SK-N-DZ (cell line): Measurements from ENCODE around the gene KIAA1614.

Source experiments
- DNase-seq: peaks from one replicate; pipeline ENCODE4 v3.0.0-alpha.2; 2015; ENCODE audit warnings: low spot score

Gene KIAA1614

GRCh38 chr1:180907313-180908055 is 5.2 kb upstream of the KIAA1614 start:
- DNase-seq: no peak

- no peak for DNase-seq
These were observed 4.5 kb upstream of the KIAA1614 start for GRCh38 chr1:180908074-180908765.

DNA sequence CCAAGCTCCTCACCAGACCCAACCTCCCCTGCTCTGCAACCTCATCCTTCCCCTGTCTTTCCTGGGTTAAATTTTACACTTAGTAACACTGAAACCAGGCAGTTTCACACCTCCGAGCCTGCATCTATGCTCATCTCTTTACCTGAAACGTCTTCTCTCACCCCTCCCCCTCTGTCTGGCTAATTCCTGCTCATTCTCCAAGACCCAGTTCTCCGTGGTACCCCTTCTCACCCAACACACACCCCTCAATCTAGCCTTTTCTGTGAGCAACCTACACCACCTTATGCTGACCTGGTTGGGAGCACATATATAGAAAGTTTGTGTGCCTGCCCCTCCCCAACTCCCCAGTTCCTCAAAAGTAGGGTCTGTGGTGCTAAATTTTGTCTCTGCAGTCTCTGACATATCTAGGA is 3.7 kb upstream of the KIAA1614 start:
- DNase-seq: no peak

GRCh38 chr1:180909462-180909976 is 3.2 kb upstream of the KIAA1614 start:
- no peak for DNase-seq

- DNase-seq: peak; percentile 56
These were observed 981 bp upstream of the KIAA1614 start for GRCh38 chr1:180911640-180912191.

- DNase-seq: no peak
These were observed 391 bp upstream of the KIAA1614 start for GRCh38 chr1:180912211-180912800.

GRCh38 chr1:180915426-180915965 is 2.8 kb downstream of the KIAA1614 start:
- no peak for DNase-seq

DNA sequence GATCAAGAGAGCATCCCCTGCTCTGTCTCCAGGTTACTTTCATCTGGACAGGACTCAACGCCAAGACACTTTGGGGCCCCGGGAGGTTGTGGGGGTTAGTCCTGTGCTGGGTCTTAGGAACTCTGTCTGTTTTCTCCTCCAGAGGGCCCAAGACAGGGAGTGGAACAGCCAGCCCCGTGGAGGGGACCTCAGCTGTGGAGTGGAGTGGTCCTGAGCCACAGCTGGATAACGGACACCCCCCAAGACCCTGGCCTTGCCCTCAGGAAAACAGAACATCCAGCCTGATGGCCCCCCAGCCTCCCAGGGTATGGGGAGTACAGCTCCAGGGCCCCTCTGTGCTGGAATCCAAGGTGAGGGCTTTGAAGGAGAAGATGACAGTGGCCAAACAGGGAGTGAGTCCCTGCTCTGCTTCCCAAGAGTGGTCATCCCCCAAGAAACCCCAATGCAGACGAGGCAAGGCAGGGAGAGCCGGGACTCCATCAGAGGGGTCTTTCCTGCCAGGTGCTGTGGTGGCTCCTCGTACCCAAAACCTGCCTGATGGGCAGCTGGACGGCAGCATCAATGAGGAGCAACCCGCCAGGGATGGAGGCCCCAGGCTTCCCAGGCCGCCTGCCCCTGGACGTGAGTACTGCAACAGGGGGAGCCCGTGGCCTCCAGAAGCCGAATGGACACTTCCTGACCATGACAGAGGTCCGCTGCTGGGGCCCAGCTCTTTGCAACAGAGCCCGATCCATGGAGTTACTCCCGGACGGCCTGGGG is 3.5 kb downstream of the KIAA1614 start:
- DNase-seq: no peak

DNA sequence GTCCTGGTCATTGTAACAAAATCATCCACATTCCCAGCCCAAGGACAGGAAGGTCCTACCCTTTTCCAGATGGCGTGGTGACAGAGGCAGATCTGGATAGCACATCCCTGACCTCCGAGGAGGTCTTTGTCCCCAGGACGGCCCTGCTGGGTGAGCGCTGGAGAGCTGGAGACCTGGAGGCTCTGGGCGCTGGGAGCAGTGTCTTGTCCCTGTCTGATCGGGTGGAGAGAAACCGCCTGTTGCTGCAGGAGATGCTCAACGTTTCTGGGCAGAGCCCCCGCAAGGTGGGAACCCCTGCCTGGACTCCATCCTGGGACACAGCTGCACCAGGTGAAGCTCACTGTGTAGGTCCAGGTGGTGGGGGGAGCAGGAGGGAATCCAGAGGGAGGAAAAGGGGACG is 4.1 kb downstream of the KIAA1614 start:
- DNase-seq: no peak

DNA sequence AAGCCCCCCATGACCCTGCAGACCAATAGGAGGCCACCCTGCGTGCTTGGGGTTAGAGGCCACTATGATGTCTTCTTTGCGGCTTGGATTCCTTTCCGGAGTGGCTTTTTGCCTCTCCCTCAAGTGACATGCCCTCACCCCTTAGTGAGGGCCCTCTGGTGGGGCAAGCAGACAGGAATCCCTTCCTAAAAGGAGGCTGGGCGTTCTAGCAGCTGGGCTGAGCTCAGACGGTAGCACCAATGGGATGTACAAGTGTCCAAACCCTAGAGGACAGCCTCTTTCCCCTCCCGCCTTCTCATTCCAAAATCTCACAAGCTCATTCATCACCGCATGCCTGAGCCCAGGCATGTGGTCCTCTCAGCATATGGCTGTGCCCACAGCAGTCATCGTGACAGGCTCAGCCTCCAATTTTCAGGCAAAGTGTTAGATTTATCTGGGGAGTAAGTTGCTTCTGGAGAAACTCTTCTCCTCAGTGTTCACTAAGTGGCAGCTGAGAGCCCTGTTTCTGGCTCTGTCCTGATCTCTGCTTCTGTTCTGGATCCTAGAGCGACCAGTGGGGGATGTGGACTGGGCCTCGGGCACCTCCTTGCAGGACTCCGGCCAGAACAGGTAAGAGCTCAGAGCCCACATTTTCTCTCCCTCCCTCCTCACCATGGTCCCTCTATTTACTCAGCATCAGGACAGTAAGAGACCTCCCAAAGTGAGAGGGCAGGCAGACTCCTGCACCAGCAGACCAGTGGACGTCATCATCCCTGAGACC is 4.8 kb downstream of the KIAA1614 start:
- DNase-seq: no peak

GRCh38 chr1:180918519-180918918 is 5.8 kb downstream of the KIAA1614 start:
- no peak for DNase-seq

DNA sequence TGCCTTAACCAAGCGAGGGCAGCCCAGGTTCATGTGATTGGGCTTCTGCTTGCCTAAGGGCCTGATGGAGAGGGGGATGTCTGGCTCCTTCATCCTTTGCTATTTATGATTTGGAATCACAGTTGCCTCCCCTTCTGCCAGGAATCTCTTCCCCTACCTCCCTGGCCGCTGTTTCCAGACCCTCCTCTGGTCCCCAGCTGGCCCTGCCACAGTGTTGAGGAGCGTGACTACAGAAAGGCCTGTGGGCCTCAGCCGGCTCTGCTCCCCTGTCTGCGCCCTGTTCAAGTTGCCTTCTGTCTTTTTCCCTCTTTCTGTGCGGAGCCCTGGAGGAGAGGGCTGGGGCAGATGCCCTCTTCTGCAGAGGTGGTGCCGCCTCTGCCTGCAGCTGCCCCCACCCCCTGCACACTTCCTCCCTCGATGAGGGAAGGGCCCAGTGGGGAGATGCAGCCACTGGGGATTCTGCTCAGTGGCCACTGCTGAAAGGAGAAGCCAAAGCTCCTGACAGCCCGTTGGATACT is 6.5 kb downstream of the KIAA1614 start:
- DNase-seq: no peak

- DNase-seq: no peak
These were observed 7.5 kb downstream of the KIAA1614 start for GRCh38 chr1:180920193-180920592.

DNA sequence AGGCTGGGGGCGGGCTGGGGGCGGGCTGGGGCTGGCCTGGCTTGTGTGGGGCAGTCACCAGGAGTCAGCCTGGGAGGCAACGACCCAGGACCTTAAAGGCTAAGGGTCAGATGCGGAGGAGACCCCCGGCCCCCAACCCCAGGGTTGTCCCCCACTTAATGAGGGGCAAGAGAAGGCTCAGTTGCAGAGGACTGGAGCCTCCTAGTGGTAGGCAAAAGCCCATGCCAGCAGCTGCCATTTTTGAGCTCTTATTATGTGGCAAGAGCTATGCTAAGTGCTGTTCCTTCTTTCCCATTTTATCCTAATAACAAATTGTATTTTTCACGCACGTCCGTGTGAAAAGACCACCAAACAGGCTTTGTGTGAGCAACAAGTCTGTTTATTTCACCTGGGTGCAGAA is 8.0 kb downstream of the KIAA1614 start:
- no peak for DNase-seq

DNA sequence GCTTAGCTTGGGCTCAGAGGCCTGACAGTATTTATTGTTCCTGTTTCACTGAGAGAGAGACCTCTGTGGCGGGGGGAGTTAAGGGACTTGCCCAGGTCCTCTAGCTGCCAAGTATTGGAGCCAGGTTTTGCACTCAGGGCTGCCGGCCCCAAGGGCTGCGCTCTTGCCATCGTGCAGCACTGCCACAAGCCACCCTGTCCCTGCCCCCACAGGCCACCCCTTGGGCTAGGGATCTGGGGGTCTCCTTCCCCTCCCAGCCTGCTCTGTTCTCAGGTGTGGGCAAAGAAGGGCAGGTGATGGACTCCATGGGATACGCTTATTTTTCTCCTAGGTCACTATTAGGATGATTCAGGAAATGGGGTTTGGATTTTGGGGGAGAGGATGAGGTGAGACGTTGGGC is 8.7 kb downstream of the KIAA1614 start:
- DNase-seq: no peak

GRCh38 chr1:180921891-180922630 is 9.4 kb downstream of the KIAA1614 start:
- DNase-seq: no peak

- DNase-seq: no peak
These were observed 9.9 kb downstream of the KIAA1614 start for GRCh38 chr1:180922631-180923015.

DNA sequence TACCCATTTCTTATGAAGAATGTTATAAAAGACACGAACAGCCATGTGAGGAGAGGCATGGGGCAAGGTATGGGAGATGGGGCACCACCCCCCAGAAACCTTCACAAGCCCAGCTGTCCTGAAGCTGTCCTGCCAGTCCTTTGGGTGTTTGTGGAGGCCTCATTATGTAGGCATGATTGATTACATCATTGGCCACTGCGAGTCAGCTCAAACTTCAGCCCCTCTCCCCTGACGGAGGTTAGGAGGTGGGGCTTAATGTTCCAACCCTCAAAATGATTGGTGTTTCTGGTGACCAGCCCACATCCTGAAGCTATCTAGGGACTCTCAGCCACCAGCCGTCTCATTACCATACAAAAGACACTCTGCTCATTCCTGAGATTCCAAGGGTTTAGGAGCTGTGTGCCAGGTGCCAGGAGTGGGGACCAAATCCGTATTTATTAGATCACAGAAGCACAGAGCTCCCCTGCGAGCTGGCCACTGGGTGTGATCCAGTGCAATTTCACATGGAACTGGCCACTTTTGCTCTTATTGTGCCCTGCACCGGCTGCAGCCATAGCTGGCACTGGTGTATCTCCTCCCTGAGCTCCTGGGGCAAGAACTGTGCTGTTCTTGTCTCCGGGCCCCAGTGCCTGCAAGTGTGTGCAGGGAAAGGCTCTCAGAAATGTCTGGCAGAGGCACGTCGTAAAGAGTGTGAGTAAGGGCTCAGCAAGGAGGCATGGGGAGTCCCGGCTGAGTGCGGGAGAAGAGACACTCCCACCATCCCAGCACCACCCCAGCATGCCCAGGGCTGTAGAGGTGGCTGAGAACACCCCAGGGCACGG is 10.5 kb downstream of the KIAA1614 start:
- DNase-seq: peak; percentile 37

- no peak for DNase-seq
These were observed 11.2 kb downstream of the KIAA1614 start for GRCh38 chr1:180923887-180924286.
